SK-N-SH (cell line): ENCODE data around the gene STAT1. TPM values are rescaled to one million over a fixed set of nuclear protein-coding genes. Genes with fewer than 3 reads are reported as not detected.

ENCODE experiments used
- CTCF ChIA-PET: fragments of 300-600, 350-600 bp; formaldehyde crosslinking; extraction: SDS; loops from one replicate; lab custom pipeline; 2021; lab: Yijun Ruan, JAX
- POLR2A ChIA-PET: fragments of 350-600 bp; sonication (Branson Sonifier 250); formaldehyde crosslinking; extraction: SDS; loops from one replicate; lab custom pipeline; 2020; ENCODE audit warnings: antibody characterized with exemption, inconsistent platforms; lab: Yijun Ruan, JAX
- DNase-seq: peaks from one replicate; pipeline ENCODE4 v3.0.0; 2012
- H2AFZ ChIP-seq: fragments of 200-600 bp; sonication (generic); 2 replicates; pipeline ENCODE4 v1.8.1; 2016; ENCODE audit warnings: antibody characterized with exemption, mild to moderate bottlenecking, low read depth
- H3F3A ChIP-seq: fragments of 200-600 bp; sonication (generic); replicated peaks from 2 replicates; pipeline ENCODE3; 2016; ENCODE audit warnings: antibody characterized with exemption, mild to moderate bottlenecking; ENCODE audit not compliant: insufficient read depth
- H3K27ac ChIP-seq, 2 experiments: fragments of 200-500 bp in 1 of 2; fragments of 200-600 bp in 1 of 2; sonication (Bioruptor generic) in 1 of 2; sonication (generic), shearing (Covaris generic) in 1 of 2; 2 replicates each; pipeline versions ENCODE4 v1.5.1 to v1.6.1; 2014 to 2016; ENCODE audit warnings: low read depth in 2 of 2, inconsistent platforms in 1 of 2, low read length in 1 of 2, mild to moderate bottlenecking in 1 of 2, mixed read lengths in 1 of 2
- H3K27me3 ChIP-seq: fragments of 200-600 bp; sonication (generic), shearing (Covaris generic); 2 replicates; pipeline ENCODE4 v1.6.1; 2016; ENCODE audit warnings: mixed run types; ENCODE audit not compliant: insufficient read depth
- H3K36me3 ChIP-seq, 2 experiments: fragments of 200-500 bp in 1 of 2; fragments of 200-600 bp in 1 of 2; sonication (Bioruptor generic) in 1 of 2; sonication (generic) in 1 of 2; replicated peaks in 1 of 2; 2 replicates each; pipeline versions ENCODE3 to v1.5.1; 2014 to 2016; ENCODE audit warnings: low read length in 1 of 2, mild to moderate bottlenecking in 1 of 2; ENCODE audit not compliant: insufficient read depth in 2 of 2, control insufficient read depth in 1 of 2
- H3K4me1 ChIP-seq, 2 experiments: fragments of 200-500 bp in 1 of 2; fragments of 200-600 bp in 1 of 2; sonication (Bioruptor generic) in 1 of 2; sonication (generic), shearing (Covaris generic) in 1 of 2; 2 replicates each; pipeline versions ENCODE4 v1.5.1 to v1.6.1; 2014 to 2016; ENCODE audit warnings: low read depth in 1 of 2, low read length in 1 of 2, mixed run types in 1 of 2; ENCODE audit not compliant: insufficient read depth in 2 of 2, control insufficient read depth in 1 of 2
- H3K4me2 ChIP-seq: fragments of 200-600 bp; sonication (generic), shearing (Covaris generic); 2 replicates; pipeline ENCODE4 v1.6.1; 2017; ENCODE audit warnings: mixed run types
- H3K4me3 ChIP-seq, 2 experiments: fragments of 200-500 bp in 1 of 2; fragments of 200-600 bp in 1 of 2; sonication (Bioruptor generic) in 1 of 2; sonication (generic), shearing (Covaris generic) in 1 of 2; 2 replicates each; pipeline versions ENCODE4 v1.5.1 to v1.8.1; 2014 to 2016; ENCODE audit warnings: low read depth in 2 of 2, inconsistent platforms in 1 of 2, low read length in 1 of 2, mild to moderate bottlenecking in 1 of 2, mixed read lengths in 1 of 2, moderate library complexity in 1 of 2
- H3K79me2 ChIP-seq: fragments of 200-600 bp; sonication (generic); 2 replicates; pipeline ENCODE4 v1.8.1; 2017; ENCODE audit warnings: mild to moderate bottlenecking; ENCODE audit not compliant: insufficient read depth
- H3K9ac ChIP-seq: fragments of 200-600 bp; sonication (generic); 2 replicates; pipeline ENCODE4 v1.6.1; 2017; ENCODE audit warnings: mixed run types
- H3K9me2 ChIP-seq: fragments of 200-600 bp; sonication (generic); 2 replicates; pipeline ENCODE4 v1.6.1; 2017; ENCODE audit warnings: mixed run types
- H3K9me3 ChIP-seq: fragments of 200-600 bp; sonication (generic); 2 replicates; pipeline ENCODE4 v1.6.1; 2017; ENCODE audit warnings: mixed run types, mild to moderate bottlenecking, moderate library complexity
- H4K20me1 ChIP-seq: fragments of 200-600 bp; sonication (generic); 2 replicates; pipeline ENCODE4 v1.6.1; 2017; ENCODE audit warnings: mild to moderate bottlenecking, mixed run types; ENCODE audit not compliant: insufficient read depth
- CTCF ChIP-seq: fragments of 200-600 bp; sonication (generic); IDR thresholded peaks from 2 replicates; pipeline ENCODE4 v1.6.1; 2017; ENCODE audit warnings: antibody characterized with exemption, mild to moderate bottlenecking, moderate library complexity
- EZH2phosphoT487 ChIP-seq: fragments of 200-600 bp; sonication (generic); IDR thresholded peaks from 2 replicates; pipeline ENCODE4 v1.6.1; 2017; ENCODE audit warnings: low read depth, mixed run types, mild to moderate bottlenecking, antibody characterized with exemption, moderate library complexity, borderline replicate concordance
- FOXM1 ChIP-seq: IDR thresholded peaks from 2 replicates; pipeline ENCODE4 v1.4.0; 2012; ENCODE audit warnings: low read depth, mild to moderate bottlenecking
- JUND ChIP-seq: IDR thresholded peaks from 2 replicates; pipeline ENCODE4 v1.4.0; 2012
- MAX ChIP-seq: IDR thresholded peaks from 2 replicates; pipeline ENCODE4 v1.4.0; 2012; ENCODE audit warnings: low read depth
- NFIC ChIP-seq: IDR thresholded peaks from 2 replicates; pipeline ENCODE4 v1.4.0; 2012; ENCODE audit warnings: borderline replicate concordance
- NRF1 ChIP-seq: IDR thresholded peaks from 2 replicates; pipeline ENCODE4 v1.6.1; 2012; ENCODE audit warnings: low read depth, mild to moderate bottlenecking, low read length
- POLR2AphosphoS5 ChIP-seq: IDR thresholded peaks from 2 replicates; pipeline ENCODE4 v1.6.1; 2012; ENCODE audit warnings: low read depth, low read length
- REST ChIP-seq: IDR thresholded peaks from 2 replicates; pipeline ENCODE4 v1.6.1; 2012; ENCODE audit warnings: mild to moderate bottlenecking, low read depth, low read length, moderate library complexity
- RFX5 ChIP-seq: IDR thresholded peaks from 2 replicates; pipeline ENCODE4 v1.6.1; 2012; ENCODE audit warnings: mild to moderate bottlenecking, improper control_type of control experiment, low read length
- RXRA ChIP-seq: IDR thresholded peaks from 2 replicates; pipeline ENCODE4 v1.4.0; 2012; ENCODE audit warnings: low read depth, mild to moderate bottlenecking, borderline replicate concordance
- SIN3A ChIP-seq: IDR thresholded peaks from 2 replicates; pipeline ENCODE4 v1.6.1; 2012; ENCODE audit warnings: low read depth, mild to moderate bottlenecking, low read length, moderate library complexity, borderline replicate concordance
- SMC3 ChIP-seq: IDR thresholded peaks from 2 replicates; pipeline ENCODE4 v1.6.1; 2012; ENCODE audit warnings: low read depth, low read length, improper control_type of control experiment
- TAF1 ChIP-seq: IDR thresholded peaks from 2 replicates; pipeline ENCODE4 v1.6.1; 2012; ENCODE audit warnings: low read depth, mild to moderate bottlenecking, low read length, moderate library complexity, borderline replicate concordance
- USF2 ChIP-seq: fragments of 150-350 bp; IDR thresholded peaks from 2 replicates; pipeline ENCODE4 v1.6.1; 2017; ENCODE audit warnings: antibody characterized with exemption, low read length, low read depth, borderline replicate concordance
- ZBTB33 ChIP-seq: IDR thresholded peaks from 2 replicates; pipeline ENCODE4 v1.4.0; 2012; ENCODE audit warnings: low read depth, borderline replicate concordance
- whole genome bisulfite sequencing: methylation state at CpG from one replicate; pipeline ENCODE4 v1.1.6; 2017; ENCODE audit warnings: low lambda C conversion rate; 5-methylcytosine and 5-hydroxymethylcytosine counted together
- polyA plus RNA-seq, 3 experiments: library from polyadenylated mRNA; depleted of rRNA; stranded (reverse); fragments of >200 nt; gene quantifications; 2 replicates each; pipeline ENCODE4 v1.2.3, GENCODE V29; 2012

The STAT1 gene
- polyA plus RNA-seq, 1 of the 3 experiments (the other 2 are of a cell fraction) = 22.1 TPM

GRCh38 chr2:190970160-190970559, 43.8 kb downstream of the STAT1 start:
- no peaks in the 10 kb centered on the region for H3K9me3 ChIP-seq
- POLR2A ChIA-PET = no interaction called here
- TF ChIP-seq ZBTB33 (no peak), POLR2AphosphoS5 (no peak)
- TF ChIP-seq, all 33 proteins: peak for 0
- H3K9ac ChIP-seq = no peak overlapping the region
- H3F3A ChIP-seq = no peaks in the 10 kb centered on the region
- 96% methylated on average over 3 of the region's 3 CpGs for WGBS
- H4K20me1 ChIP-seq = no peaks in the 10 kb centered on the region
- no peak for DNase-seq
- CTCF ChIA-PET = interaction anchor here (1.1 kb wide), 1 partner anchor 120 kb away, joined by 4 read pairs; no protein-coding TSS in a partner anchor
- no peak overlapping the region for H3K4me2 ChIP-seq
- H2AFZ ChIP-seq = no peak overlapping the region
- no peak overlapping the region for H3K27ac ChIP-seq
- peaks cover 84 to 92% of the 10 kb centered on the region in 2 experiments for H3K36me3 ChIP-seq
- no peaks in the 10 kb centered on the region for H3K9me2 ChIP-seq
- H3K4me3 ChIP-seq = no peak overlapping the region
- H3K4me1 ChIP-seq = no peaks in the 10 kb centered on the region
- H3K79me2 ChIP-seq = no peaks in the 10 kb centered on the region
- no peaks in the 10 kb centered on the region for H3K27me3 ChIP-seq

- 93% methylated on average over 2 of the region's 2 CpGs for WGBS
- POLR2A ChIA-PET = no interaction called here
- TF ChIP-seq RFX5 (no peak), REST (no peak), POLR2AphosphoS5 (no peak), JUND (no peak), USF2 (no peak), FOXM1 (no peak), SIN3A (no peak), MAX (no peak), NRF1 (no peak), RXRA (no peak), TAF1 (no peak), NFIC (no peak), SMC3 (no peak), EZH2phosphoT487 (no peak), ZBTB33 (no peak), CTCF (no peak)
Measured at GRCh38 chr2:190968522-190968921, 45.4 kb downstream of the STAT1 start.

More at GRCh38 chr2:190968522-190968921, 45.4 kb downstream of the STAT1 start:
- Histone ChIP-seq H4K20me1 (no peaks in the 10 kb centered on the region), H3K4me1 (no peaks in the 10 kb centered on the region), H3K36me3 (peaks cover 72 to 90% of the 10 kb centered on the region in 2 experiments), H3K9me3 (no peaks in the 10 kb centered on the region), H3K79me2 (no peaks in the 10 kb centered on the region), H3K27ac (no peak overlapping the region), H3K9me2 (no peaks in the 10 kb centered on the region), H3K4me2 (no peak overlapping the region), H3K9ac (no peak overlapping the region), H3F3A (no peaks in the 10 kb centered on the region), H3K4me3 (no peak overlapping the region), H2AFZ (no peak overlapping the region), H3K27me3 (no peaks in the 10 kb centered on the region)
- DNase-seq = no peak
- CTCF ChIA-PET = no interaction called here
